H54 (cell line): ENCODE measurements around the gene RAB40B.
A peak's percentile ranks its signal among the peaks of the same experiment; 100 is the strongest.

ENCODE experiments used
- DNase-seq: peaks from one replicate; pipeline ENCODE4 v3.0.0; 2011; ENCODE audit warnings: low spot score, mixed read lengths; ENCODE audit not compliant: insufficient read length
- FAIRE-seq: peaks from 3 replicates; lab custom pipeline; 2011; peaks lifted over from hg19 to GRCh38; lab: Jason Lieb, UNC
- POLR2A ChIP-seq: IDR thresholded peaks from 2 replicates; pipeline ENCODE4 v1.6.1; 2011; ENCODE audit warnings: low read depth, mild to moderate bottlenecking, low read length

Gene RAB40B

GRCh38 chr17:82729479-82730260, 31.2 kb upstream of the RAB40B start:
- DNase-seq (no peak), FAIRE-seq (no peak)
- TF ChIP-seq POLR2A, result no peak

GRCh38 chr17:82726427-82726826, 27.9 kb upstream of the RAB40B start:
- no peak for TF ChIP-seq POLR2A
- DNase-seq, result no peak
- FAIRE-seq, result no peak

- DNase-seq, result no peak
- no peak for FAIRE-seq
- TF ChIP-seq POLR2A, result no peak; the same call in 1 of the 2 replicates
Measured at GRCh38 chr17:82723169-82723807, 24.8 kb upstream of the RAB40B start.

GRCh38 chr17:82722341-82723013, 24.0 kb upstream of the RAB40B start:
- no peak for TF ChIP-seq POLR2A
- DNase-seq, result no peak
- no peak for FAIRE-seq

GRCh38 chr17:82720204-82720603, 21.7 kb upstream of the RAB40B start:
- no peak for DNase-seq
- FAIRE-seq, result no peak
- TF ChIP-seq POLR2A, result no peak

- FAIRE-seq, result no peak
- TF ChIP-seq POLR2A, result no peak
- no peak for DNase-seq
Measured at GRCh38 chr17:82718986-82719685, 20.6 kb upstream of the RAB40B start.

- peak; percentile 96 for DNase-seq
- no peak for FAIRE-seq
- TF ChIP-seq POLR2A, result peak; percentile 90
Measured at GRCh38 chr17:82716203-82717010, 17.9 kb upstream of the RAB40B start, which contains the start of gene FN3KRP. FN3KRP (plus strand) TSS chr17:82716706; CDS start chr17:82716756, 50 bp downstream.

GRCh38 chr17:82713071-82713723, 14.7 kb upstream of the RAB40B start:
- no peak for TF ChIP-seq POLR2A
- no peak for FAIRE-seq
- no peak for DNase-seq

GRCh38 chr17:82710499-82711232, 12.2 kb upstream of the RAB40B start:
- DNase-seq (no peak), FAIRE-seq (no peak)
- no peak for TF ChIP-seq POLR2A

GRCh38 chr17:82709676-82710498, 11.4 kb upstream of the RAB40B start:
- FAIRE-seq (no peak), DNase-seq (no peak)
- TF ChIP-seq POLR2A, result no peak
